ENCODE measurements around the gene BTNL9. TPM values are rescaled to one million over a fixed set of nuclear protein-coding genes. Genes with fewer than 3 reads are reported as not detected.

Gene BTNL9
- total and polyA plus RNA-seq, 7 experiments from 2014 or later, result 1.6 TPM; not detected in 6

DNA sequence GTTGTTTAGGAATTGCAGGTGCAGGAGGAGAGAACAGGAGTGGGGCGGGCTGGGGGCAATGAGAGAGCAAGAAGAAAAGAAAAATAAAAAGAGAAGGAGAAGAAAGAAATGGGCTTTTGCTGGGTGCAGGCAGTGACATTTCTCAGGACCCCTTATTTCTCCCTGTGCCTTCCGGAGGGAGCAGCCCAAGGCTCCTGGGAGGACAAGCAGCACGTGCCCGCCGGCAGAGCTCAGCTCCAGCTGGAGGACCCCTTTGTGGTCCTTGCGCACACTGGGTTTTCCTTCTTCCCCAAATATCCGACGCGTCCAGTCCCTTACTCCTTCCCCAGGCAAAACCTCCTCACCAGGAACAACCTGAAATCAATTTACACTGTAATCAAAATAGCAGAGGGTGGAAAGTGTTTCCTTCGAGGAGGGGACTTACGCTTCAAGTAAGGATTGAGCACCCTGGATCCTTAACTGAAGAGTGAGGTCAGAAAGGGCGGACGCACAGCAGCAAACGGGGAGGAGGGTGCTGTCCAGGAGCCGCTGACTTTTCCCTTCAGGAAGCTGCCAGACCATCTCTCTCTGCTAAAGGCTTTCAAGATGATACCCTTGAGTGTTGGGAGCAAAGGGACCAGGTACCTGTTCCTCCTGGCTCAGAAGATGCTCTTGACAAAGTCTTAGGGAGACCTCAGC, 2.1 kb downstream of the BTNL9 start:
- Mint-ChIP-seq H3K36me3 (no peaks in the 10 kb centered on the region), H3K27ac (no peak overlapping the region), H3K27me3 (peaks cover 13 to 56% (median 28%) of the 10 kb centered on the region in 5 donors), H3K9me3 (peaks cover 0 to 1% (median 0%) of the 10 kb centered on the region in 11 donors), H3K4me1 (peaks cover 0 to 1% (median 0%) of the 10 kb centered on the region in 7 donors), H3K4me3 (no peak overlapping the region)
- ATAC-seq (no peak), DNase-seq (no peak)
- intact Hi-C loops (cut with micrococcal nuclease), result no loop called here
- no peaks in the 10 kb centered on the region for H3K36me3 ChIP-seq (ENCODE audit: control insufficient read depth in 2 of 3, insufficient read depth in 3 of 3, low read length in 3 of 3)
- CTCF ChIA-PET, result no interaction called here
- no peak overlapping the region for H3K27ac ChIP-seq (ENCODE audit: low read depth, low read length)
- no peaks in the 10 kb centered on the region for H3K4me1 ChIP-seq (ENCODE audit: control insufficient read depth in 2 of 2, insufficient read depth in 2 of 2, low read length in 2 of 2)
- H3K4me3 ChIP-seq (ENCODE audit: low read length), result no peak overlapping the region
- POLR2A ChIA-PET, result no interaction called here
- H3K9me3 ChIP-seq (ENCODE audit: control insufficient read depth in 2 of 3, low read length in 3 of 3), result peaks cover 0 to 4% (median 0%) of the 10 kb centered on the region in 3 experiments
- H3K27me3 ChIP-seq (ENCODE audit: control insufficient read depth in 2 of 2, insufficient read depth in 2 of 2, low read length in 2 of 2), result peaks cover 0 to 3% of the 10 kb centered on the region in 2 donors

DNA sequence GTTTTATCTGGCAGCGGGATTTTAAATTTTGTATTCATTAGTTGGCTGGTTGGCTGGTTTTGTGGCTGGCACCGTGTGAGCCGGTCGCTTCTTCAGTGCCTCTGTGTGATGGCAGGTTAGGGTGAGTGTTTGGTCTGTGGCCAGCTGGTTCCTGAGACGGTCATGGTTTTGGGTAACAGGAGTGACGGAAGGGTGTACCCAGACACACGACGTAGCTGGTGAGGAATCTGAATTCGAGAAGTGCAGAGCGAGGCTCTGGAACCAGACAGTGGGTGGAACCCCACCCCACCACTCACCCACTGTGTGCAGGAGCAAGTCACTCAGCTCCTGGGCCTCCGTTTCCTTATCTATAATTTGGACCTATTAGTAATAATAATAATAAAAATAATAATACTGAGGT, 2.7 kb downstream of the BTNL9 start:
- ATAC-seq, result no peak
- H3K9me3 Mint-ChIP-seq, result peaks cover 0 to 1% (median 0%) of the 10 kb centered on the region in 11 donors
- peaks cover 0 to 3% of the 10 kb centered on the region in 2 donors for H3K27me3 ChIP-seq (ENCODE audit: control insufficient read depth in 2 of 2, insufficient read depth in 2 of 2, low read length in 2 of 2)
- ChIA-PET POLR2A (no interaction called here), CTCF (no interaction called here)
- peaks cover 0 to 4% (median 0%) of the 10 kb centered on the region in 3 experiments for H3K9me3 ChIP-seq (ENCODE audit: control insufficient read depth in 2 of 3, low read length in 3 of 3)
- no peak for DNase-seq
- no peaks in the 10 kb centered on the region for H3K36me3 Mint-ChIP-seq
- peaks cover 0 to 1% (median 0%) of the 10 kb centered on the region in 7 donors for H3K4me1 Mint-ChIP-seq
- H3K4me3 ChIP-seq (ENCODE audit: low read length), result no peak overlapping the region
- no peaks in the 10 kb centered on the region for H3K36me3 ChIP-seq (ENCODE audit: control insufficient read depth in 2 of 3, insufficient read depth in 3 of 3, low read length in 3 of 3)
- H3K4me1 ChIP-seq (ENCODE audit: control insufficient read depth in 2 of 2, insufficient read depth in 2 of 2, low read length in 2 of 2), result no peaks in the 10 kb centered on the region
- H3K27me3 Mint-ChIP-seq, result peaks cover 15 to 56% (median 29%) of the 10 kb centered on the region in 5 donors
- H3K27ac Mint-ChIP-seq, result peak overlapping the region in 1 of 9 donors; percentile 6
- intact Hi-C loops (cut with micrococcal nuclease), result no loop called here
- no peak overlapping the region for H3K27ac ChIP-seq (ENCODE audit: low read depth, low read length)
- H3K4me3 Mint-ChIP-seq, result no peak overlapping the region

DNA sequence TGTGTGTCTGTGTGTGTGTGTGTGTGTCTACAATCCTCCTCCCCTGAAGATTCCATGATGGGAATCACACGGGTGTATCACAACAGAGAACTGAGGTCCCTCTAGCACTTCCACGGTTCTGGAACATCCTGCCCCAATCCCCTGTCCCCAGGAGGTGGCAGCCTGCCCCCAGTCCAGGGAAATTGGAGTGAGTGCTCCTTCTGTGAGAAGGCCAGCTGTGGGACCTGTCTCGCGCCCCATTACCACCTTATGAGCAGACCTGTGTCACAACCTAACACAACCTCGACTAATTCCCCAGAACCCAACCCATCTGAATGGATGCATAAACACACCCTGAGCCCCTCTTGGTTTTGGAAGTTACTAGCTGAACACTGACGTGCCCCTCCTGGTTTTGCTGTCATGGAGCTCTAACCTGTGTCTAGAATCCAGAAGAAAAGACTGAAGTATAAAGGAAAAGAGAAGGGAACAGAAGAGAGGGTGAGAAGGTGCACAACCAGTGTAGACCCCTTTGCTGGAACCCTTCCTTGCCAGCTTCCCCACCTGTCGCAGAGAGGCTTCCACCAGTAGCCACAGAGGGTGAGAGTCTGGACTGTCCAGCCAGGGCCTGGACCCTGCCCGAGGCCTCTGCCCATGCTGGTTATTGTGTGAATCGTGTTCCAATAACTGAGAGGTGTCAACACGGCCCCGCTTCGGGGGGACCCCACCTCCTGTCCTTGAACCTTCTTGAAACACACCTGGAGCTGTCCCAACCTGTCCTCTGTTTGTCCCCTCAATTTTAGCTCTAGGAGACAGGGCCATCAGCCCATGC, 3.4 kb downstream of the BTNL9 start:
- H3K4me1 Mint-ChIP-seq, result peaks cover 0 to 1% (median 0%) of the 10 kb centered on the region in 7 donors
- H3K36me3 Mint-ChIP-seq, result no peaks in the 10 kb centered on the region
- ATAC-seq, result peak; percentile 19
- CTCF ChIA-PET, result no interaction called here
- H3K4me3 ChIP-seq (ENCODE audit: low read length), result no peak overlapping the region
- no peak overlapping the region for H3K27ac ChIP-seq (ENCODE audit: low read depth, low read length)
- peaks cover 0 to 4% (median 0%) of the 10 kb centered on the region in 3 experiments for H3K9me3 ChIP-seq (ENCODE audit: control insufficient read depth in 2 of 3, low read length in 3 of 3)
- H3K27me3 ChIP-seq (ENCODE audit: control insufficient read depth in 2 of 2, insufficient read depth in 2 of 2, low read length in 2 of 2), result peaks cover 0 to 10% of the 10 kb centered on the region in 2 donors
- H3K36me3 ChIP-seq (ENCODE audit: control insufficient read depth in 2 of 3, insufficient read depth in 3 of 3, low read length in 3 of 3), result no peaks in the 10 kb centered on the region
- POLR2A ChIA-PET, result no interaction called here
- H3K4me3 Mint-ChIP-seq, result no peak overlapping the region
- H3K27me3 Mint-ChIP-seq, result peaks cover 13 to 54% (median 35%) of the 10 kb centered on the region in 5 donors
- intact Hi-C loops (cut with micrococcal nuclease), result no loop called here
- DNase-seq, result no peak
- H3K9me3 Mint-ChIP-seq, result peaks cover 0 to 1% (median 0%) of the 10 kb centered on the region in 11 donors
- H3K27ac Mint-ChIP-seq, result no peak overlapping the region
- H3K4me1 ChIP-seq (ENCODE audit: control insufficient read depth in 2 of 2, insufficient read depth in 2 of 2, low read length in 2 of 2), result no peaks in the 10 kb centered on the region

DNA sequence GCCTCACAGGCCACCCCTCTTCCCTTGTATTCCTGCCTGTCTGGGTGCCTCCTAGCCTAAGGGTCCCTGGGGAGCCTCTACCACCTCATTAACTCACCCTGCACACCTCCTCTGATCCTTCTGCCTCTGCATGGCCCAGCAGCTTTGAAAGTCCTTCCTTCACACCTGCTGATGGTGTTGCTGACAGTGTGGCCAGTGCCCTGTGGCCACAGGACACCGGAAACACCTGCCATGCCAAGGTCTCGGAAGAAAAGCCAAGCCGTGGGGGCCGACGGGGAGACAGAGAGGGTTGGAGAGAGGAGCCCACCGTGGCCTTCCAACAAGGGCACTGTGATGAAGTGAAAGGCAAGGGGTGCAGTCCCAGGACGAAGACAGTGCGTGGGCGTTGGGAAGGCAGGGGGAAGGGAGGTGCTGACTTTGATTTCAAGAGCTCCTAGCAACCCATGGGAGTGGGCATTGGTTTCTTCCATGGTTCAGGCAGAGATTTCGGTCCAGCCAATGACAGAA, 4.1 kb downstream of the BTNL9 start:
- DNase-seq, result no peak
- no peaks in the 10 kb centered on the region for H3K36me3 ChIP-seq (ENCODE audit: control insufficient read depth in 2 of 3, insufficient read depth in 3 of 3, low read length in 3 of 3)
- Mint-ChIP-seq H3K36me3 (no peaks in the 10 kb centered on the region), H3K4me1 (peaks cover 0 to 1% (median 0%) of the 10 kb centered on the region in 7 donors), H3K9me3 (peaks cover 0 to 2% (median 0%) of the 10 kb centered on the region in 11 donors), H3K27ac (no peak overlapping the region), H3K4me3 (no peak overlapping the region), H3K27me3 (peaks cover 16 to 52% (median 37%) of the 10 kb centered on the region in 5 donors)
- H3K27me3 ChIP-seq (ENCODE audit: control insufficient read depth in 2 of 2, insufficient read depth in 2 of 2, low read length in 2 of 2), result peaks cover 0 to 10% of the 10 kb centered on the region in 2 donors
- no peak overlapping the region for H3K4me3 ChIP-seq (ENCODE audit: low read length)
- intact Hi-C loops (cut with micrococcal nuclease), result no loop called here
- H3K27ac ChIP-seq (ENCODE audit: low read depth, low read length), result no peak overlapping the region
- H3K4me1 ChIP-seq (ENCODE audit: control insufficient read depth in 2 of 2, insufficient read depth in 2 of 2, low read length in 2 of 2), result no peaks in the 10 kb centered on the region
- POLR2A ChIA-PET, result no interaction called here
- no peak for ATAC-seq
- CTCF ChIA-PET, result no interaction called here
- peaks cover 0 to 4% (median 0%) of the 10 kb centered on the region in 3 experiments for H3K9me3 ChIP-seq (ENCODE audit: control insufficient read depth in 2 of 3, low read length in 3 of 3)

DNA sequence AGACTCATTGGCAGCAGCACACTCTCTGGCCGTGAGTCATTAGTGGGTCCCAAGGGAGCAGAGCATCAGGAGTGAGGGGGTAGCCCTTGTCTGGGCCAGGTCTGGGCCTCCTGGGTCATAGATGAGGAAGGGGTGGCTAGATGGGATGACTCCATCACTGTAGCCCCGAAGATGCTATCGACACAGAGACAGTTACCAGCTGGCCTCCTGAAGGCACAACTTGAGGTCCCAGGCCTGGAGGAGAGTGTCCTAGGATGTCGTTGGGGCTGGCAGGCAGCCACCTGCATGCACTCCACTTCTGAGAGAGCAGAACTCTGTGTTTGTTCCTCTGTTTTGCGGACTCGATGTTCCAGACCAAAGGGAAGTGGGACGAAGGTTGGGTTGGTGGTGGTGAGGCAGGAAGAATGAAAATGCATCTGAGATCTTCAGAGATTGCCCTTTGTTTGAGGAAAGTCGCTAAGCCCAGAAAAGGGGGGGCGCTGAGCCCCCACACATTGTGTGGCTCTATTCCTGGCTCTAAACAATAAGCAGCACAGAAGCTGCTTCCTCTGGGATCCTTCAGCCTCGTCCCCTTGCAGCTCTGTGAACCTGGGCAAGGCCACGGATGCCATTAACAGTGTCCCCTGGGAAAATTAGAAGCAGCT, 4.7 kb downstream of the BTNL9 start:
- peaks cover 0 to 10% of the 10 kb centered on the region in 2 donors for H3K27me3 ChIP-seq (ENCODE audit: control insufficient read depth in 2 of 2, insufficient read depth in 2 of 2, low read length in 2 of 2)
- no peaks in the 10 kb centered on the region for H3K36me3 ChIP-seq (ENCODE audit: control insufficient read depth in 2 of 3, insufficient read depth in 3 of 3, low read length in 3 of 3)
- Mint-ChIP-seq H3K27me3 (peaks cover 19 to 56% (median 43%) of the 10 kb centered on the region in 5 donors), H3K4me1 (peaks cover 0 to 3% (median 0%) of the 10 kb centered on the region in 7 donors), H3K4me3 (no peak overlapping the region), H3K27ac (no peak overlapping the region), H3K9me3 (peaks cover 0 to 3% (median 0%) of the 10 kb centered on the region in 11 donors), H3K36me3 (no peaks in the 10 kb centered on the region)
- ChIA-PET CTCF (no interaction called here), POLR2A (no interaction called here)
- no peak for DNase-seq
- no peaks in the 10 kb centered on the region for H3K4me1 ChIP-seq (ENCODE audit: control insufficient read depth in 2 of 2, insufficient read depth in 2 of 2, low read length in 2 of 2)
- H3K9me3 ChIP-seq (ENCODE audit: control insufficient read depth in 2 of 3, low read length in 3 of 3), result peaks cover 0 to 4% (median 0%) of the 10 kb centered on the region in 3 experiments
- H3K4me3 ChIP-seq (ENCODE audit: low read length), result no peak overlapping the region
- intact Hi-C loops (cut with micrococcal nuclease), result no loop called here
- no peak for ATAC-seq
- H3K27ac ChIP-seq (ENCODE audit: low read depth, low read length), result no peak overlapping the region

DNA sequence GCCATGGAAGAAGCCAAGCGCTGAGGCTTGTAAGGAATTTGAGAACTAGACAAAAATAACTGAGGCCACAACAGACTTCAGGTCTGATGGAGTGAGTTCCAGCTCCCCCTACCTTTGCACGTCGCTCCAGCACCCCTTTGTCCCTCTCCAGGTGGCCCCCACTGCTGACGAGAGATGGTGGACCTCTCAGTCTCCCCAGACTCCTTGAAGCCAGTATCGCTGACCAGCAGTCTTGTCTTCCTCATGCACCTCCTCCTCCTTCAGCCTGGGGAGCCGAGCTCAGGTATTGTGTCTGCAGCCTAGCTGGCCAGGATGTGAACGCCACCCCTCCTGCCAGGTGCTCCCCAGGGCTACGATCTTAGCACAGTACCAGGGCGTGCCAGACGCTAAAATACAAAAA, 5.2 kb downstream of the BTNL9 start:
- Mint-ChIP-seq H3K27me3 (peaks cover 20 to 56% (median 47%) of the 10 kb centered on the region in 5 donors), H3K9me3 (peaks cover 0 to 3% (median 0%) of the 10 kb centered on the region in 11 donors), H3K36me3 (no peaks in the 10 kb centered on the region), H3K4me1 (peaks cover 0 to 3% (median 0%) of the 10 kb centered on the region in 7 donors), H3K4me3 (no peak overlapping the region), H3K27ac (no peak overlapping the region)
- no peaks in the 10 kb centered on the region for H3K36me3 ChIP-seq (ENCODE audit: control insufficient read depth in 2 of 3, insufficient read depth in 3 of 3, low read length in 3 of 3)
- CTCF ChIA-PET, result no interaction called here
- H3K27ac ChIP-seq (ENCODE audit: low read depth, low read length), result no peak overlapping the region
- H3K9me3 ChIP-seq (ENCODE audit: control insufficient read depth in 2 of 3, low read length in 3 of 3), result peaks cover 0 to 4% (median 0%) of the 10 kb centered on the region in 3 experiments
- intact Hi-C loops (cut with micrococcal nuclease), result no loop called here
- H3K4me1 ChIP-seq (ENCODE audit: control insufficient read depth in 2 of 2, insufficient read depth in 2 of 2, low read length in 2 of 2), result no peaks in the 10 kb centered on the region
- POLR2A ChIA-PET, result no interaction called here
- ATAC-seq (no peak), DNase-seq (no peak)
- H3K27me3 ChIP-seq (ENCODE audit: control insufficient read depth in 2 of 2, insufficient read depth in 2 of 2, low read length in 2 of 2), result peaks cover 0 to 10% of the 10 kb centered on the region in 2 donors
- no peak overlapping the region for H3K4me3 ChIP-seq (ENCODE audit: low read length)
